CD4-positive, alpha-beta T cell treated with Interleukin-12 subunit alpha and Interleukin-12 subunit beta, for 1 hour (primary cell): ENCODE results near the gene PTGDR2.

Experiments
- DNase-seq: peaks from one replicate; pipeline ENCODE4 v3.0.0-alpha.2; 2020

Gene PTGDR2

DNA sequence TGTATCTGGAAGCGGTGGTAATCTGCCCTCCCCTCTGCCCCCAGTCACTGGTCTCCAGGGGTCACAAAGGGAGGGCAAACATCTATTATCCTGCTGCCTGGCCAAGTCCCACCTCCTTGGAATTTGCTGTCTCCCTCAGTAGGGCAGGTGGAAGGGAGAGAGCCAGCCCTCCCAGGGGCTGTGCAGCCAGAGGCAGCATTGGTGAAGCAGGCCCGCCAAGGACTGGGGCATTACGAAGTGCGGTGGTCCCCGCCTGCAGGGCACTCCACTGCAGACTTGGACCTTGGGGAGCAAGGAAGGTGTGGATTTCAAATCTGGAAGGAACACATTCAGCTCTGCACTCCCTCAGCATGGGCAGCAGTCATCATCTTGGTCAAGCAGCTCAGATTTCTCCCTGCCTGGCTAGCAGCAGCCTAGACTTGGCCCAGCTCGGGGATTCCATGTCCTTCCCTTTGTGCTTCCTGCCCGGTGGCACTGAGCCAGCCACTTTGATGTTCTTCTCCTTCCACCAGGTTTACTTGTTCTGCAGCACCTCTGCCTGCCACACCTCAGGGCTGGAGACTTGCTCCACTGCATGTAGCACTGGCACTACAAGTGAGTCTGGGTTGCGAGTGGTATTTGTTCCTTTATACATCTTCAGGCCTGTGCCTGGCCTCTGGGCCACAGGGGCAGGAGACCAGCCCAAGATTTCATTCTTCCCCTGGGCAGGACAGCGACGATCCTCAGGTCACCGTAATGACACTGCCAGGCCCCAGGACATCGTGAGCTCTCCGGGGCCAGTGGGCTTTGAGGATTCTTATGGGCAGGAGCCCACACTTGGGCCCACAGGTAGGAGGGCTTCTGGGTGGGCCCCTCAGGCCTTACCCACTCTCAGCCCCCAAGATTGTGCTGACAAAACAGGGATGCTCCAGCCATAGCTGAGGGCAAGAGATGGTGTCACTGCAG is 18.9 kb upstream of the PTGDR2 start:
- no peak for DNase-seq

DNA sequence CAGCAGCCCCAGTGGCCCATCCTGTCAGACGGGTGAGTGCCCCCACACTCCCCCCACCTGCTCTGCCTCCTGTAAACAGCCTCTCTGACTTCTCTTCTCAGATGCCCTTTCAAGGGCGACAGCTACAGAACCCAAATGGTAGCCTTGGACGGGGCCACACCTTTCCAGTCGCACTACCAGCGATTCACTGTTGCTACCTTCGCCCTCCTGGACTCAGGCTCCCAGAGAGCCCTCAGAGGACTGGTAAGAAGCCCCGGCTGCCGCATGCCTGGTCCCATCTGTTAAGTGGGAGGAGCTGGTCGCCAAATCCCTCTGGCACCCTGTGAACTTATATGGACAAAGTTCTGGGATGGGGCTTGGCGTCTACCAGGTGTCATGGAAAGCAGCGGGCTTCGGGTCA is 17.8 kb upstream of the PTGDR2 start:
- no peak for DNase-seq

DNA sequence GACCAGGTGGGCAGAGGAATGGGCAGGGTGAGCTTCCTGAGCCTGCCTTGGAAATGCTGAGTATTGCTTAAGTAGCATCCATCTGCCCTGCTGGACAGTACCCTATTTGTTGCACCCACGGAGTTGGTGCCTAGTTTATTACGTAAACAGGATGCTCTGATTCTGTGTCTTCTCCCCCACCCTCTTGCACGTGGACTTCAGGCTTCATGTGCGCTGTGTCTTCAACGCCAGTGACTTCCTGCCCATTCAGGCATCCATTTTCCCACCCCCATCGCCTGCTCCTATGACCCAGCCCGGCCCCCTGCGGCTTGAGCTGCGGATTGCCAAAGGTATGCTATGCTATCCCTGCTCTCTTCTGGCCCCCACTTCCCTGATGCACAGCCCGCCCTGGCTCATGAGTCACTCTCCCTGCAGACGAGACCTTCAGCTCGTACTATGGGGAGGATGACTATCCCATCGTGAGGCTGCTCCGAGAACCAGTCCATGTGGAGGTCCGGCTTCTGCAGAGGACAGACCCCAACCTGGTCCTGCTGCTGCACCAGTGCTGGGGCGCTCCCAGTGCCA is 17.3 kb upstream of the PTGDR2 start:
- DNase-seq = peak; percentile 16

GRCh38 chr11:60872124-60872960 is 16.6 kb upstream of the PTGDR2 start:
- no peak for DNase-seq

- peak; percentile 11 for DNase-seq
Observed at GRCh38 chr11:60871378-60872061, 15.8 kb upstream of the PTGDR2 start.

DNA sequence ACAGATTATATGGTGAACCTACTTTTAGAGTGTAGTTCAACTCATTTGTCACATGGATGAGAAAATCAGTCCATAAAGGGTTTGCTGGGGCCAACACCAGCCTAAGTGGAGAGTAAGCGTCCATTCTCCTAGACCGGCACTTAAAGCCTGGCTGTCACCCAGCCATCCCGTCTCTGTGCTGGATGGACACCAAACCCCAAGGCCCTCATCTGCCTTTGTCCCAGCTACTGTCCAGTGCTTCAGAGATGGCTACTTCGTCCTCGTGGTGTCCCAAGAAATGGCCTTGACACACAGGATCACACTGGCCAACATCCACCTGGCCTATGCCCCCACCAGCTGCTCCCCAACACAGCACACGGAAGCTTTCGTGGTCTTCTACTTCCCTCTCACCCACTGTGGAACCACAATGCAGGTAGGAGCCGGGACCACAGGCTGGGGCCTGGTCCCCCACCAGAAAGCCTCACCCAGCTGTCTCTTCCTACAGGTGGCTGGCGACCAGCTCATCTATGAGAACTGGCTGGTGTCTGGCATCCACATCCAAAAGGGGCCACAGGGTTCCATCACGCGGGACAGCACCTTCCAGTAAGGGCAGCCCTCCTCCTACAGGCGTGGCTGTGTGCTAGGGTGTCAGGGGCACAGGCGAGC is 15.1 kb upstream of the PTGDR2 start:
- no peak for DNase-seq

GRCh38 chr11:60870276-60870675 is 14.5 kb upstream of the PTGDR2 start:
- DNase-seq = peak; percentile 30

- no peak for DNase-seq
Observed at GRCh38 chr11:60869451-60869825, 13.7 kb upstream of the PTGDR2 start.

DNA sequence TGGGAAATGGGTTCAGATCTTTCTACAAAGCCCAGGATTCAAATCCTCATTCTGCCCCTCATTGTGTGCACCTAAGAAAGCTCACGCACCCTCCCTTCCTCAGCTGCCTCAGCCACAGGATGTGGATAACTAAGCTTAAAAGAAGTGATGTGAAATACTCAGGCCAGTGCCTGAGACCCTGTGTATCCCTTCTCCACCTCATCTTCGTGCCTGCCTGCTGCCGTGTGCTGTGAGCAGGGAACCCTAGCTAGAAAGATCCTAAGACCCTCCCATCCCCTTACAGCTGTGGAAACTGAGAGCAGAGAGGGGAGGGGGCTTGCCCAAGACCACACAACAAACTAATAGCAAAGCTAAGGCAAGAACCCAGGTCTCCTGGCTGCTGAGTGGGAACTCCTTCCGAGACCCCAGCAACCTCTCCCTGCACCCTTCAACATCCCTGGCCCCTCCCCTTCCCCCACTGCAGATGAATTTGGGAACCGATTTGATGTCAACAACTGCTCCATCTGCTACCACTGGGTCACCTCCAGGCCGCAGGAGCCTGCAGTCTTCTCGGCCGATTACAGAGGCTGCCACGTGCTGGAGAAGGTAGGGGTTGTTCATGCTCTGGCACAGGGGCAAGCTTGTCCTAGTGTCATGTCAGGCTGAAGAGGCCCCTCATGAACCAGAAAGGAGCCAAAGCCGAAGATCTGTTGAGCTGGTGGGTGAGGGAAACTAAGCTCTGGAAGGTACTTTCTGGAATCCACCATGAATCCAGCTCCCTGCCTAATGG is 13.1 kb upstream of the PTGDR2 start:
- no peak for DNase-seq

GRCh38 chr11:60867871-60868681 is 12.3 kb upstream of the PTGDR2 start:
- DNase-seq = no peak

- DNase-seq = no peak
Observed at GRCh38 chr11:60866911-60867870, 11.4 kb upstream of the PTGDR2 start, which contains the start of gene ZP1. ZP1 (plus strand) TSS chr11:60867542; CDS start chr11:60867562, 20 bp downstream.

GRCh38 chr11:60864856-60865513 is 9.2 kb upstream of the PTGDR2 start:
- no peak for DNase-seq

- no peak for DNase-seq
Observed at GRCh38 chr11:60863550-60864521, 8.1 kb upstream of the PTGDR2 start.

DNA sequence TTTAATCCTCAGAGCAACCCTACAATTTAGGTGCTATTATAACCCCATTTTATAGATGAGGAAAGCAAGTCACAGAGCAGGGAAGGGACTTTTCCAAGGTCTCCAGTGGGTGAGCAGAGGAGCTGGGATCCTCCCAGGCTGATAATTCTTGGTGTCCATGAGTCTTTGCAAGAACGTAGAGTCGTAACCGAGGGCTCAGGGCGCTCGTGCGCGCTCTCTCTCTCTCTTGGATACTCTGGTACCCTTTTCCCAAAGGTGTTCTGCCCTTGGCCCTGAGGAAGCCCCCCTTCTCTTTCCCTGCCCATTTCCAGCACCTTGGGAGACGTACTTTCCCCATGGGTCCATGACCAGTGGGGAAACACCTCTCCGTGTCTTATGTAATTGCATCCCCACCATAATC is 6.4 kb upstream of the PTGDR2 start:
- DNase-seq = no peak

- no peak for DNase-seq
Observed at GRCh38 chr11:60860943-60861342, 5.2 kb upstream of the PTGDR2 start.

DNA sequence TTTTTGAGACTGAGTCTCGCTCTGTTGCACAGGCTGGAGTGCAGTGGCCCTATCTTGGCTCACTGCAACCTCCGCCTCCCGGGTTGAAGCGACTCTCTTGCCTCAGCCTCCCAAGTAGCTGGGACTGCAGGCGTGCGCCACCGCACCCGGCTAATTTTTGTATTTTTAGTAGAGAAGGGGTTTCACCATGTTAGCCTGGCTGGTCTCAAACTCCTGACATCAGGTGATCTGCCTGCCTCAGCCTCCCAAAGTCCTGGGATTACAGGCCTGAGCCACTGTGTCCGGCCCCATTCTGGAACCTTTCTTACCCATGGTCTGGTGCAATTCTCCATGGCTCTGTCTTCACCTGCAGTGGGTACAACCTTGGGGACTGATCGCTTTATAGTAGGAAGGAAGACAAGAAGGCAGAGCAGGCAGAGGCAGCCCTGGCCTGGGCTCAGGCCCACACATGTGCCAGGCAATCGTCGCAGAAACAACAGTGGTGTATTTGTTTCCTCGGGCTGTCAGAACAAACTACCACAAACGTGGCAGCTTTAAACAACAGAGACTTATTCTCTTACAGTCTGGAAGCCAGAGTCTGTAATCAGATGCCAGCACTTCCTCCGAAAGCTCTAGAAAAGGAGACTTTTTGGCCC is 4.0 kb upstream of the PTGDR2 start:
- DNase-seq = no peak
